ENCODE results near the gene TOP3A. TPM values are rescaled to one million over a fixed set of nuclear protein-coding genes. Genes with fewer than 3 reads are reported as not detected.
A peak's percentile ranks its signal among the peaks of the same experiment; 100 is the strongest.

The TOP3A gene
- total RNA-seq, 1 experiment from 2014 or later, result 68.7 TPM

DNA sequence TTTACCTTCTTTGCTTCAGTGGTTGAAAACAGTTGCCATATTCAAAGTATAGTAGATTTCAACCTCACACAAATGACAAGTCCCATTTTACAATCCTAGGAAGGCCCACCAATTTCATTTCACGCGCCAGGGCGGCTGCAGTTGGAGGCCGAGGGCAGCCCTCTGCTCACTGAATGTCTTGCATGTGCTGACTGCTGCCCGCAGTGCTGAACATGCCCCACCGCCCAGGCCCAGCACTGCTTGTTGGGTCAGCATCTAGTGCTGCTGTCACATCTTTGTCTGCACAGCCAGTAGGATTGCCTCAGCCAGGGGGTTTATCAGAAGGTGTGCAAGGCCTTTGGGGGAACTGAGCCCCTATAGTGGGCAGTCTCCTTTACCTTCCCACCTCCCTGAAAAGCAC is 11.8 kb upstream of the TOP3A start:
- TF ChIP-seq, protein P1, sequence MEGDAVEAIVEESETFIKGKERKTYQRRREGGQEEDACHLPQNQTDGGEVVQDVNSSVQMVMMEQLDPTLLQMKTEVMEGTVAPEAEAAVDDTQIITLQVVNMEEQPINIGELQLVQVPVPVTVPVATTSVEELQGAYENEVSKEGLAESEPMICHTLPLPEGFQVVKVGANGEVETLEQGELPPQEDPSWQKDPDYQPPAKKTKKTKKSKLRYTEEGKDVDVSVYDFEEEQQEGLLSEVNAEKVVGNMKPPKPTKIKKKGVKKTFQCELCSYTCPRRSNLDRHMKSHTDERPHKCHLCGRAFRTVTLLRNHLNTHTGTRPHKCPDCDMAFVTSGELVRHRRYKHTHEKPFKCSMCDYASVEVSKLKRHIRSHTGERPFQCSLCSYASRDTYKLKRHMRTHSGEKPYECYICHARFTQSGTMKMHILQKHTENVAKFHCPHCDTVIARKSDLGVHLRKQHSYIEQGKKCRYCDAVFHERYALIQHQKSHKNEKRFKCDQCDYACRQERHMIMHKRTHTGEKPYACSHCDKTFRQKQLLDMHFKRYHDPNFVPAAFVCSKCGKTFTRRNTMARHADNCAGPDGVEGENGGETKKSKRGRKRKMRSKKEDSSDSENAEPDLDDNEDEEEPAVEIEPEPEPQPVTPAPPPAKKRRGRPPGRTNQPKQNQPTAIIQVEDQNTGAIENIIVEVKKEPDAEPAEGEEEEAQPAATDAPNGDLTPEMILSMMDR (conservative IDR thresholded peaks at IDR 0.05), result no peak
- no peak overlapping the region for H2BK15ac ChIP-seq (ENCODE audit: low read depth, low read length)
- no CpG with 5 or more reads among the region's 6 CpGs for WGBS (ENCODE audit: extremely low coverage, insufficient read length, low lambda C conversion rate)
- no peak overlapping the region for H3K18ac ChIP-seq (ENCODE audit: insufficient read length, low read depth, low read length)
- H4K20me1 ChIP-seq (ENCODE audit: control insufficient read depth, insufficient read depth, insufficient read length), result no peaks in the 10 kb centered on the region
- H2BK120ac ChIP-seq (ENCODE audit: low read depth, low read length, poor library complexity, severe bottlenecking), result no peak overlapping the region
- no peak overlapping the region for H2BK5ac ChIP-seq (ENCODE audit: insufficient read length, low read length)
- Mint-ChIP-seq H3K4me1 (no peaks in the 10 kb centered on the region), H3K27ac (peak overlapping the region in 1 of 3 experiments; percentile 66; a peak in 2 of 7 replicates), H3K27me3 (ENCODE audit: low read depth) (peaks cover 1% of the 10 kb centered on the region; the same call in 1 of the 2 replicates), H3K36me3 (ENCODE audit: insufficient read depth in 1 of 3, low read depth in 3 of 3) (peaks cover 27 to 78% (median 49%) of the 10 kb centered on the region in 3 experiments), H3K4me3 (no peak overlapping the region), H3K9me3 (no peaks in the 10 kb centered on the region; a peak in 1 of 5 replicates)
- no peaks in the 10 kb centered on the region for H3K9me3 ChIP-seq (ENCODE audit: control insufficient read depth, low read depth, low read length)
- H3T11ph ChIP-seq (ENCODE audit: low read length), result no peak overlapping the region
- no peak overlapping the region for H4K91ac ChIP-seq (ENCODE audit: insufficient read length, low read depth, low read length)
- H4K8ac ChIP-seq (replicated peaks; ENCODE audit: insufficient read length, low read depth, low read length), result no peak overlapping the region
- DNase-seq, result no peak
- no peak overlapping the region for H3K4ac ChIP-seq (ENCODE audit: low read depth, low read length)
- no peaks in the 10 kb centered on the region for H3K79me2 ChIP-seq (ENCODE audit: insufficient read depth, low read length)
- no peak overlapping the region for H3K23ac ChIP-seq (ENCODE audit: insufficient read length, low read depth, low read length)
- H3K4me2 ChIP-seq (ENCODE audit: insufficient read depth, insufficient read length, low read length), result no peak overlapping the region
- no peaks in the 10 kb centered on the region for H3K27me3 ChIP-seq (ENCODE audit: insufficient read depth, low read length)
- no peak overlapping the region for H3K9ac ChIP-seq (ENCODE audit: extremely low read depth, insufficient read length, low read length)
- H2AK5ac ChIP-seq (ENCODE audit: insufficient read length, low read length), result no peak overlapping the region
- no peak overlapping the region for H2BK20ac ChIP-seq (ENCODE audit: low read depth, low read length, poor library complexity, severe bottlenecking)
- H2BK12ac ChIP-seq (ENCODE audit: insufficient read length, low read depth, low read length), result no peak overlapping the region
- no peak overlapping the region for H3K27ac ChIP-seq (ENCODE audit: insufficient read length, low read depth, low read length)
- no peak overlapping the region for H4K5ac ChIP-seq (ENCODE audit: insufficient read length, low read depth, low read length)
- H3K23me2 ChIP-seq (ENCODE audit: insufficient read length, low read depth, low read length, poor library complexity, severe bottlenecking), result no peaks in the 10 kb centered on the region
- H3K14ac ChIP-seq (ENCODE audit: insufficient read depth, low read length), result no peak overlapping the region
- H3K4me1 ChIP-seq (ENCODE audit: insufficient read depth, low read length), result no peaks in the 10 kb centered on the region
- no peak overlapping the region for H2AFZ ChIP-seq (ENCODE audit: low read length)
- no peaks in the 10 kb centered on the region for H3K79me1 ChIP-seq (ENCODE audit: insufficient read depth, low read depth, low read length, poor library complexity, severe bottlenecking)
- no peak overlapping the region for H3K56ac ChIP-seq (ENCODE audit: insufficient read length, low read depth, low read length)
